Muscle layer of colon (tissue), 2 donors: ENCODE measurements around the gene SCAMP3.
"Not testable (repeated sequence)": the region's sequence is repeated elsewhere in the genome, so short reads cannot be mapped to it uniquely, and the experiment has no call there.

Experiments
- H3K27ac ChIP-seq: one replicate; pipeline ENCODE4 v1.7.0; 2013; ENCODE audit warnings: low read depth, mild to moderate bottlenecking, low read length, moderate library complexity
- H3K27me3 ChIP-seq, 2 donors: one replicate each; pipeline ENCODE4 v1.7.0; 2013; ENCODE audit warnings: low read length in 2 of 2, mild to moderate bottlenecking in 2 of 2; ENCODE audit not compliant: insufficient read depth in 2 of 2, control insufficient read depth in 1 of 2
- H3K36me3 ChIP-seq: one replicate; pipeline ENCODE4 v1.7.0; 2013; ENCODE audit warnings: mild to moderate bottlenecking, low read length; ENCODE audit not compliant: insufficient read depth
- H3K4me1 ChIP-seq: one replicate; pipeline ENCODE4 v1.7.0; 2013; ENCODE audit warnings: mild to moderate bottlenecking, low read length; ENCODE audit not compliant: insufficient read depth
- H3K4me3 ChIP-seq, 2 donors: one replicate each; pipeline ENCODE4 v1.7.0; 2013; ENCODE audit warnings: low read length in 2 of 2, low read depth in 1 of 2, mild to moderate bottlenecking in 1 of 2, moderate library complexity in 1 of 2
- H3K9ac ChIP-seq: one replicate; pipeline ENCODE4 v1.7.0; 2013; ENCODE audit warnings: low read length
- H3K9me3 ChIP-seq: one replicate; pipeline ENCODE4 v1.7.0; 2013; ENCODE audit warnings: mild to moderate bottlenecking, low read length
- donor health status: abdominal sarcoma.
- donor health status: Adenocarcinoma of cecum.

SCAMP3 gene

DNA sequence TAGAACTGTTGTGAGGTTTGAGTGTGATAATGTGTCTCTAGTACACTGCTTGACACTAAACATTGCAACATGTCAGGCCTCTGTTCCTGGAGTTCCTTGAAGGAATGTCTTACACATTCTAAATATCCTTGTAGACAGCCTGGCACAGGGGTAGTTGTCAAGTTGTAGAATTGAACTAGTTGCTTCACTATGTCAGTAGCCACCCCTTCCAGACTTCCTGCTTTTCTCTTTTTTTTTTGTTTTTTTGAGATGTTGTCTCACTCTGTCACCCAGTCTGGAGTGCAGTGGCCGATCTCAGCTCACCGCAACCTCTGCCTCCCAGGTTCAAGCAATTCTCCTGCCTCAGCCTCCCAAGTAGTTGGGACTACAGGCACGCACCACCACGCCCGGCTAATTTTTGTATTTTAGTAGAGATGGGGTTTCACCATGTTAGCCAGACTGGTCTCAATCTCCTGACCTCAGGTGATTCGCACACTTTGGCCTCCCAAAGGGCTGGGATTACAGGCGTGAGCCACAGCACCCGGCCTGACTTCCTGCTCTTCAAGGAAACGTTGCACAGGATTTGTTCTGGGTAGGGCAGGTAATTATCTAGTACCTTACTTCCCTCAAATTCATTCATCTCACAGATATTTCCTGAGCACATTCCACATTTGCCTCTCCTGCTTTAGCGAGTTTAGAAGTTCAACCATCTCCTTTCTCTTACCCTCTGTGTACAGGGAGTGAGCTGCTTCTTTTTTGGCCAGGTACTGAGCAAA, 41.8 kb downstream of the SCAMP3 start:
- H3K36me3 ChIP-seq, H3K27ac ChIP-seq, H3K27me3 ChIP-seq, H3K9ac ChIP-seq, H3K9me3 ChIP-seq, H3K4me3 ChIP-seq, H3K4me1 ChIP-seq: not testable (repeated sequence)

DNA sequence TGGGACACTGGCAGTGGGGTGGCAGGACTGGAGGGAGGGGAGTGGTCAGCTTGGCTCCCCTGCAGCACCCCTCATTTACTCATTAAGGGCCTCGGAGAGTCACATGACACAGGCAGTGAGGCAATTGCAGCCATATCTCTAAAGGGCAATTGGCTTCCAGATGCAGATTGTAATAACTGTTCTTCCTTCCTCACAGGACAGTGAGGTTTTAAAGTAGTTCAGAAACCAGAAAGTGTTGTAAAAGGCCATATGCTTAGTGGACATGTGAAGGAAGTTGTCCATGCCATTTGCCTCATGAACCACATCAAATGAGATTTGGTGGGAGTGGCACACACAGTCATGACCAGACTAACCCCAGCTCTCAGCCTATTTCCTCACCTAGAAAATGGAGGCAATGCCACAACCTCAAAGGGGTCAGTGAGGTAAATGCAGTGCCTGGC, 42.5 kb downstream of the SCAMP3 start:
- Histone ChIP-seq H3K9me3 (no peaks in the 10 kb centered on the region), H3K9ac (no peak overlapping the region), H3K27me3 (no peaks in the 10 kb centered on the region), H3K27ac (no peak overlapping the region), H3K4me3 (peak overlapping the region in 1 of 2 donors; percentile 32), H3K36me3 (no peaks in the 10 kb centered on the region), H3K4me1 (peaks cover 6% of the 10 kb centered on the region)

- H3K9ac ChIP-seq, result no peak overlapping the region
- H3K36me3 ChIP-seq, result no peaks in the 10 kb centered on the region
- no peak overlapping the region for H3K27ac ChIP-seq
- peak overlapping the region in 1 of 2 donors; percentile 32 for H3K4me3 ChIP-seq
- no peaks in the 10 kb centered on the region for H3K9me3 ChIP-seq
- H3K27me3 ChIP-seq, result no peaks in the 10 kb centered on the region
- peaks cover 6% of the 10 kb centered on the region for H3K4me1 ChIP-seq
Measured at GRCh38 chr1:155218854-155219591, 43.1 kb downstream of the SCAMP3 start.

DNA sequence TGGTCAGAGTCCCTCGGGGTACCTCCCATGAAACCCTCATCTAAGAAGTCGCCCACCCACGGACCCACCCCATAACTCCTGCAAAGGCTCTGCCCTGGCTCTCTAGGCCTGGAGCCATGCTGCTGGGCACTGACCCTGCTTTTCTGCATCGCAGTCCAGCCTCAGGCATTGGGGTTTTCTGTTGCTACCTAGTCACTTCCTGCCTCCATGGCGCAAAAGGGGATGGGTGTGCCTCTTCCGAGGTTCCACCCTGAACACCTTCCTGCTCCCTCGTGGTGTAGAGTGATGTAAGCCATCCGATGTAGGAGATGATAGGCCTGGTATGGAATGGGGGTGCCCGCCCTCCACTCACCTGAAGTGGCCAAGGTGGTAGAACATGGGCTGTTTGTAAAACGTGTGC, 47.5 kb downstream of the SCAMP3 start:
- not testable (repeated sequence) for H3K27me3 ChIP-seq, H3K27ac ChIP-seq, H3K9me3 ChIP-seq, H3K9ac ChIP-seq, H3K36me3 ChIP-seq, H3K4me3 ChIP-seq
- peaks cover 16% of the 10 kb centered on the region for H3K4me1 ChIP-seq

- not testable (repeated sequence) for H3K27ac ChIP-seq, H3K4me3 ChIP-seq, H3K9ac ChIP-seq, H3K36me3 ChIP-seq, H3K27me3 ChIP-seq, H3K9me3 ChIP-seq
- H3K4me1 ChIP-seq, result peaks cover 28% of the 10 kb centered on the region
Measured at GRCh38 chr1:155212051-155212440, 50.1 kb downstream of the SCAMP3 start.

- not testable (repeated sequence) for H3K27me3 ChIP-seq, H3K36me3 ChIP-seq, H3K4me3 ChIP-seq, H3K9me3 ChIP-seq, H3K27ac ChIP-seq, H3K9ac ChIP-seq
- peaks cover 33% of the 10 kb centered on the region for H3K4me1 ChIP-seq
Measured at GRCh38 chr1:155211381-155212050, 50.6 kb downstream of the SCAMP3 start.

GRCh38 chr1:155210314-155211104, 51.7 kb downstream of the SCAMP3 start:
- H3K27me3 ChIP-seq, result no peaks in the 10 kb centered on the region
- H3K27ac ChIP-seq, result no peak overlapping the region
- no peaks in the 10 kb centered on the region for H3K9me3 ChIP-seq
- no peak overlapping the region for H3K9ac ChIP-seq
- peaks cover 41% of the 10 kb centered on the region for H3K4me1 ChIP-seq
- no peak overlapping the region for H3K4me3 ChIP-seq
- peaks cover 9% of the 10 kb centered on the region for H3K36me3 ChIP-seq

DNA sequence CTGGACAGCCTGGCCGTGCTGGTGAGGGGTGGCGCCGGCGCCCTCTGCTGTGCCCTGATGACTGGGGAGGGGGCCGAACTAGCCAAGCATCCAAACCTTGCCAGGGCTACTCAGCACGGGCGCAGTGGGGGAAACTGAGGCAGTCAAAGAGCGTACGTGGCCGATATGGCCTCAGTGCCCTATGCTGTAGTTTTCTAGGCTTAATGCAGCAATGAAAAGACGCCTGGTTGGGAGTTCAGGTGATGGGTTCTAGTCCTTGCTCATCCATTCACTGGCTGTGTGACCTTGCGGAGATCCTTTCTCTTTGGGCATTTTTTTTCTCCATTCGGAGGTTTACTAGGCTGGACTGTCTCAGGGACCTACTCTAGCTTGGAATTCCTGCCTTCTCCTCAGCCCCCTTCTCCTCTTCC, 52.8 kb downstream of the SCAMP3 start:
- peak overlapping the region; percentile 59 to 99 for H3K4me3 ChIP-seq
- H3K27me3 ChIP-seq, result no peaks in the 10 kb centered on the region
- H3K4me1 ChIP-seq, result peaks cover 41% of the 10 kb centered on the region
- peak overlapping the region; percentile 69 for H3K9ac ChIP-seq
- peak overlapping the region; percentile 99 for H3K27ac ChIP-seq
- H3K9me3 ChIP-seq, result no peaks in the 10 kb centered on the region
- peaks cover 13% of the 10 kb centered on the region for H3K36me3 ChIP-seq

DNA sequence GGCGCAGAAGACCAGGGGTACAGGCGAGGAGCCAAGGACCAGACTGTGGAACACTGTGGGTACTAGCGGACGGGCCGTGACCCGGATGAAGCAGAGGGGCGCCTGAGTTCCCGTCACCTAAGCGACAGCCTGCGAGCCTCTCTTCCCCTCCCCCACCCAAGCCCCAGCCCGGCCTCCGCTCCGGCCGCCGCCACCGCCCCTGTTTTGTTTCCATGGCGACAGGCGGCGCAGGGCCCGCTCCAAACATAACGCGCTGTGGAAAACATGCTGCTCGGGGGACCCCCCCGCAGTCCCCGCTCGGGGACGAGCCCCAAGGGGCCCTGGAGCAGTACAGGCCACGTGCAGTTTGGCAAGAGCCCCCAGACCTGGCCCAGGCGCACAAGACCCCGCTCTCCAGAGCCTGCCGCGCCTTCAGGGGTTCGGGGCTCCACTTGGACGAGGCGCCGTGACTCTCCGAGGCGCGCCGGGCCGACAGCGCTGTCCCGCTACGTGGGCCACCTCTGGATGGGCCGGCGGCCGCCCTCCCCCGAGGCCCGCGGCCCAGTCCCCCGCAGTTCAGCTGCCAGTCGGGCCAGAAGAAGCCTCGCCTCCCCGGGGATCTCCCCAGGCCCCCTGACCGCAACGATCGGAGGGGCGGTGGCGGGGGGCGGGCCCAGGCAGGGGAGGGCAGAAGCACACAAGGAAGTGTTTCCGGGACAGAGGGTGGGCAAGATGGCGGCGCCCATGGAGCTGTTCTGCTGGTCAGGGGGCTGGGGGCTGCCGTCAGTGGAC, 53.4 kb downstream of the SCAMP3 start, which contains the start of gene MTX1:
TSS of gene MTX1 (plus strand) at position 155 of the 771 bp plus-strand sequence. CDS start at position 265, 110 bp downstream.
- Histone ChIP-seq H3K36me3 (peaks cover 13% of the 10 kb centered on the region), H3K27me3 (no peaks in the 10 kb centered on the region), H3K27ac (peak within 1 kb of the TSS; percentile 99), H3K9ac (peak within 1 kb of the TSS; percentile 94), H3K4me3 (peak within 1 kb of the TSS; percentile 62 to 99), H3K4me1 (peaks cover 41% of the 10 kb centered on the region), H3K9me3 (no peaks in the 10 kb centered on the region)

- Histone ChIP-seq H3K9me3 (no peaks in the 10 kb centered on the region), H3K27me3 (no peaks in the 10 kb centered on the region), H3K9ac (peak within 1 kb of the TSS; percentile 94), H3K27ac (peak within 1 kb of the TSS; percentile 99), H3K36me3 (peaks cover 18% of the 10 kb centered on the region), H3K4me1 (peaks cover 41% of the 10 kb centered on the region), H3K4me3 (peak within 1 kb of the TSS; percentile 62 to 99)
Measured at GRCh38 chr1:155207806-155208540, 54.2 kb downstream of the SCAMP3 start, which contains the start of gene THBS3. Gene THBS3, minus strand, starts transcription at chr1:155207897. Its CDS starts 21 bp downstream, at chr1:155207876.
